HepG2 (cell line): ENCODE results near the gene BICDL2. TPM values are rescaled to one million over a fixed set of nuclear protein-coding genes. Genes with fewer than 3 reads are reported as not detected.

Experiments used
- ARID4A ChIP-seq: sonication (generic); formaldehyde crosslinking; IDR thresholded peaks from 2 replicates; pipeline ENCODE4 v1.5.0; 2020; ENCODE audit warnings: mild to moderate bottlenecking, missing genetic modification reagents, borderline replicate concordance
- ELF3 ChIP-seq: IDR thresholded peaks from 2 replicates; pipeline ENCODE4 v1.6.1; 2016; ENCODE audit warnings: missing genetic modification reagents, missing compliant biosample characterization
- GABPB1 ChIP-seq: IDR thresholded peaks from 2 replicates; pipeline ENCODE4 v1.6.1; 2016; ENCODE audit warnings: mild to moderate bottlenecking, missing genetic modification reagents, moderate library complexity, missing compliant biosample characterization
- HDAC6 ChIP-seq: fragments of 200-600 bp; sonication (generic); IDR thresholded peaks from 2 replicates; pipeline ENCODE4 v1.7.0; 2017; ENCODE audit warnings: mild to moderate bottlenecking, antibody characterized with exemption, low read length, low read depth
- HOXA3 ChIP-seq: sonication (generic); formaldehyde crosslinking; IDR thresholded peaks from 2 replicates; pipeline ENCODE4 v1.5.0; 2020; ENCODE audit warnings: missing genetic modification reagents
- KAT8 ChIP-seq: IDR thresholded peaks from 2 replicates; pipeline ENCODE4 v1.6.1; 2016; ENCODE audit warnings: missing genetic modification reagents, missing compliant biosample characterization
- MEF2D ChIP-seq: sonication (generic); formaldehyde crosslinking; IDR thresholded peaks from 2 replicates; pipeline ENCODE4 v1.5.1; 2020; ENCODE audit warnings: mild to moderate bottlenecking, missing genetic modification reagents
- PHF21A ChIP-seq: sonication (generic); formaldehyde crosslinking; IDR thresholded peaks from 2 replicates; pipeline ENCODE4 v1.5.0; 2020; ENCODE audit warnings: mild to moderate bottlenecking, missing genetic modification reagents
- SIN3A ChIP-seq: IDR thresholded peaks from 2 replicates; pipeline ENCODE4 v1.6.1; 2011; ENCODE audit warnings: low read depth, mild to moderate bottlenecking, control low read depth, low read length, borderline replicate concordance
- SMAD1 ChIP-seq: sonication (generic); formaldehyde crosslinking; IDR thresholded peaks from 2 replicates; pipeline ENCODE4 v1.4.0; 2020; ENCODE audit warnings: missing genetic modification reagents, low read depth, mild to moderate bottlenecking, borderline replicate concordance
- SP1 ChIP-seq, 2 experiments: fragments of 450-650 bp in 1 of 2; sonication (generic) in 1 of 2; formaldehyde crosslinking in 1 of 2; IDR thresholded peaks; 2 replicates each; pipeline versions ENCODE4 v1.4.0 to v1.6.1; 2016 to 2020; ENCODE audit warnings: missing genetic modification reagents in 1 of 2
- STAT5B ChIP-seq: sonication (generic); formaldehyde crosslinking; IDR thresholded peaks from 2 replicates; pipeline ENCODE4 v1.4.0; 2020; ENCODE audit warnings: missing genetic modification reagents
- TARDBP ChIP-seq: sonication (generic); formaldehyde crosslinking; IDR thresholded peaks from 2 replicates; pipeline ENCODE4 v1.8.0; 2022; ENCODE audit warnings: mild to moderate bottlenecking, missing genetic modification reagents
- TOE1 ChIP-seq: sonication (generic); formaldehyde crosslinking; IDR thresholded peaks from 2 replicates; pipeline ENCODE4 v1.4.0; 2020; ENCODE audit warnings: mild to moderate bottlenecking, missing genetic modification reagents
- YEATS4 ChIP-seq: sonication (generic); formaldehyde crosslinking; IDR thresholded peaks from 2 replicates; pipeline ENCODE4 v1.4.0; 2020; ENCODE audit warnings: missing genetic modification reagents, borderline replicate concordance
- ZBTB20 ChIP-seq: sonication (generic); formaldehyde crosslinking; IDR thresholded peaks from 2 replicates; pipeline ENCODE4 v1.8.1; 2023; ENCODE audit warnings: missing genetic modification reagents, low read depth, mild to moderate bottlenecking, borderline replicate concordance
- ZBTB7A ChIP-seq: sonication (generic); formaldehyde crosslinking; IDR thresholded peaks from 2 replicates; pipeline ENCODE4 v1.8.0; 2022; ENCODE audit warnings: mild to moderate bottlenecking, missing genetic modification reagents
- ZNF772 ChIP-seq: sonication (generic); formaldehyde crosslinking; IDR thresholded peaks from 2 replicates; pipeline ENCODE4 v1.5.0; 2020; ENCODE audit warnings: mild to moderate bottlenecking, missing genetic modification reagents
- ZSCAN31 ChIP-seq: sonication (generic); formaldehyde crosslinking; IDR thresholded peaks from 2 replicates; pipeline ENCODE4 v1.5.0; 2020; ENCODE audit warnings: low read depth, mild to moderate bottlenecking, missing genetic modification reagents
- polyA plus RNA-seq, 8 experiments: library from polyadenylated mRNA; depleted of rRNA in 3 of 8; stranded (reverse) in 7 of 8; unstranded in 1 of 8; fragments of >200 nt; fragmentation: Illumina TruSeq in 4 of 8; extraction: Trizol in 4 of 8; gene quantifications; 2 replicates each; pipeline versions ENCODE4 v1.2.1 to v1.2.3, GENCODE V29; 2011 to 2016; ENCODE audit warnings: low read depth in 4 of 8, missing spikeins in 1 of 8, mixed read lengths in 1 of 8; ENCODE audit not compliant: insufficient read depth in 1 of 8
- total RNA-seq, 5 experiments: library from RNA; depleted of rRNA; stranded (reverse); fragments of >200 nt; fragmentation: Illumina TruSeq; extraction: Trizol; gene quantifications; 2 replicates each; pipeline ENCODE4 v1.2.3, GENCODE V29; 2016; ENCODE audit warnings: low read depth in 1 of 5
- TF ChIP-seq, protein P1 (sequence below): sonication (generic); formaldehyde crosslinking; IDR thresholded peaks from 2 replicates; pipeline ENCODE4 v1.9.0; 2022; ENCODE audit warnings: missing genetic modification reagents, mild to moderate bottlenecking, borderline replicate concordance
- TF ChIP-seq, protein P2 (sequence below): sonication (generic); formaldehyde crosslinking; IDR thresholded peaks from 2 replicates; pipeline ENCODE4 v1.5.0; 2020; ENCODE audit warnings: mild to moderate bottlenecking, missing genetic modification reagents

Gene BICDL2
- total and polyA plus RNA-seq, 2 of the 13 experiments (the other 11 are each of a cell fraction or from before 2014, with no cell fraction given), result 0.12 TPM; not detected in 1

- TF ChIP-seq ELF3, result peak; percentile 77
- TF ChIP-seq KAT8 (CRISPR knock-in tag), result no peak
- peak; percentile 66; the same call in 1 of the 2 replicates for TF ChIP-seq MEF2D (CRISPR knock-in tag)
- 0 out of 2 replicates have a peak, but pooled peaks have one; percentile 28 for TF ChIP-seq SMAD1 (CRISPR knock-in tag)
- peak; percentile 48; the same call in 1 of the 2 replicates for TF ChIP-seq YEATS4 (CRISPR knock-in tag)
- no peak for TF ChIP-seq HDAC6
- no peak for TF ChIP-seq STAT5B (CRISPR knock-in tag)
- no peak for TF ChIP-seq TOE1 (CRISPR knock-in tag)
- TF ChIP-seq, protein P1, sequence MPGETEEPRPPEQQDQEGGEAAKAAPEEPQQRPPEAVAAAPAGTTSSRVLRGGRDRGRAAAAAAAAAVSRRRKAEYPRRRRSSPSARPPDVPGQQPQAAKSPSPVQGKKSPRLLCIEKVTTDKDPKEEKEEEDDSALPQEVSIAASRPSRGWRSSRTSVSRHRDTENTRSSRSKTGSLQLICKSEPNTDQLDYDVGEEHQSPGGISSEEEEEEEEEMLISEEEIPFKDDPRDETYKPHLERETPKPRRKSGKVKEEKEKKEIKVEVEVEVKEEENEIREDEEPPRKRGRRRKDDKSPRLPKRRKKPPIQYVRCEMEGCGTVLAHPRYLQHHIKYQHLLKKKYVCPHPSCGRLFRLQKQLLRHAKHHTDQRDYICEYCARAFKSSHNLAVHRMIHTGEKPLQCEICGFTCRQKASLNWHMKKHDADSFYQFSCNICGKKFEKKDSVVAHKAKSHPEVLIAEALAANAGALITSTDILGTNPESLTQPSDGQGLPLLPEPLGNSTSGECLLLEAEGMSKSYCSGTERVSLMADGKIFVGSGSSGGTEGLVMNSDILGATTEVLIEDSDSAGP, result peak; percentile 45; the same call in 1 of the 2 replicates
- no peak for TF ChIP-seq ARID4A (CRISPR knock-in tag)
- TF ChIP-seq ZBTB20 (CRISPR knock-in tag), result peak; percentile 78; the same call in 1 of the 2 replicates
- peak; percentile 42; the same call in 1 of the 2 replicates for TF ChIP-seq ZBTB7A (CRISPR knock-in tag)
- peak; percentile 91 for TF ChIP-seq GABPB1 (CRISPR knock-in tag)
- no peak for TF ChIP-seq SP1 (IDR thresholded peaks at IDR 0.05)
- TF ChIP-seq SP1 (CRISPR knock-in tag; IDR thresholded peaks at IDR 0.05), result peak; percentile 17; the same call in 1 of the 2 replicates
- TF ChIP-seq ZNF772 (CRISPR knock-in tag), result 0 out of 2 replicates have a peak, but pooled peaks have one; percentile 24
- peak; percentile 60; the same call in 1 of the 2 replicates for TF ChIP-seq HOXA3 (CRISPR knock-in tag)
- 0 out of 2 replicates have a peak, but pooled peaks have one; percentile 37 for TF ChIP-seq TARDBP (CRISPR knock-in tag)
- peak; percentile 67 for TF ChIP-seq PHF21A
- TF ChIP-seq, protein P2, sequence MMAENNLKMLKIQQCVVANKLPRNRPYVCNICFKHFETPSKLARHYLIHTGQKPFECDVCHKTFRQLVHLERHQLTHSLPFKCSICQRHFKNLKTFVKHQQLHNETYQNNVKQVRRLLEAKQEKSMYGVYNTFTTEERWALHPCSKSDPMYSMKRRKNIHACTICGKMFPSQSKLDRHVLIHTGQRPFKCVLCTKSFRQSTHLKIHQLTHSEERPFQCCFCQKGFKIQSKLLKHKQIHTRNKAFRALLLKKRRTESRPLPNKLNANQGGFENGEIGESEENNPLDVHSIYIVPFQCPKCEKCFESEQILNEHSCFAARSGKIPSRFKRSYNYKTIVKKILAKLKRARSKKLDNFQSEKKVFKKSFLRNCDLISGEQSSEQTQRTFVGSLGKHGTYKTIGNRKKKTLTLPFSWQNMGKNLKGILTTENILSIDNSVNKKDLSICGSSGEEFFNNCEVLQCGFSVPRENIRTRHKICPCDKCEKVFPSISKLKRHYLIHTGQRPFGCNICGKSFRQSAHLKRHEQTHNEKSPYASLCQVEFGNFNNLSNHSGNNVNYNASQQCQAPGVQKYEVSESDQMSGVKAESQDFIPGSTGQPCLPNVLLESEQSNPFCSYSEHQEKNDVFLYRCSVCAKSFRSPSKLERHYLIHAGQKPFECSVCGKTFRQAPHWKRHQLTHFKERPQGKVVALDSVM (CRISPR knock-in tag), result peak; percentile 60; the same call in 1 of the 2 replicates
- 0 out of 2 replicates have a peak, but pooled peaks have one; percentile 21 for TF ChIP-seq SIN3A
- TF ChIP-seq ZSCAN31, result peak; percentile 25; the same call in 1 of the 2 replicates
Measured at GRCh38 chr16:2981177-2981898, 55.4 kb downstream of the BICDL2 start (continued).
